Stimulated activated CD4-positive, alpha-beta T cell treated with anti-CD3 and anti-CD28 coated beads, TNF-alpha, amount 100 ng/mL, for 24 hours (primary cell): ENCODE data around the gene CFAP161.
"Not testable (repeated sequence)": the region's sequence is repeated elsewhere in the genome, so short reads cannot be mapped to it uniquely, and the experiment has no call there.

ENCODE experiments used
- DNase-seq, 3 experiments: peaks; one replicate each; pipeline ENCODE4 v3.0.0-alpha.2; 2020; ENCODE audit warnings: low read depth in 3 of 3

CFAP161 gene

GRCh38 chr15:81157939-81158223 is 23.8 kb downstream of the CFAP161 start:
- no peak for DNase-seq

- not testable (repeated sequence) for DNase-seq
Measured at GRCh38 chr15:81158561-81158960, 24.5 kb downstream of the CFAP161 start.

GRCh38 chr15:81160312-81161159 is 26.5 kb downstream of the CFAP161 start:
- no peak for DNase-seq

- DNase-seq, result no peak
Measured at GRCh38 chr15:81161160-81161673, 27.1 kb downstream of the CFAP161 start.

GRCh38 chr15:81161851-81162250 is 27.8 kb downstream of the CFAP161 start:
- peak in 1 of 3 experiments; percentile 5 for DNase-seq

GRCh38 chr15:81163961-81164800 is 30.1 kb downstream of the CFAP161 start:
- no peak for DNase-seq

- DNase-seq, result no peak
Measured at GRCh38 chr15:81165535-81165934, 31.5 kb downstream of the CFAP161 start.

GRCh38 chr15:81166636-81167305 is 32.7 kb downstream of the CFAP161 start:
- no peak for DNase-seq

GRCh38 chr15:81168131-81168526 is 34.1 kb downstream of the CFAP161 start:
- no peak for DNase-seq

GRCh38 chr15:81168644-81169043 is 34.6 kb downstream of the CFAP161 start:
- no peak for DNase-seq

GRCh38 chr15:81170511-81170910 is 36.4 kb downstream of the CFAP161 start:
- no peak for DNase-seq

GRCh38 chr15:81171286-81171685 is 37.2 kb downstream of the CFAP161 start:
- no peak for DNase-seq

GRCh38 chr15:81174125-81174791 is 40.2 kb downstream of the CFAP161 start:
- no peak for DNase-seq

- no peak for DNase-seq
Measured at GRCh38 chr15:81174792-81175327, 40.8 kb downstream of the CFAP161 start.

- DNase-seq, result no peak
Measured at GRCh38 chr15:81175496-81175895, 41.4 kb downstream of the CFAP161 start.

- DNase-seq, result no peak
Measured at GRCh38 chr15:81176291-81176893, 42.3 kb downstream of the CFAP161 start.

GRCh38 chr15:81178365-81178764 is 44.3 kb downstream of the CFAP161 start:
- no peak for DNase-seq

- DNase-seq, result no peak
Measured at GRCh38 chr15:81181220-81181619, 47.1 kb downstream of the CFAP161 start.

- no peak for DNase-seq
Measured at GRCh38 chr15:81182031-81182755, 48.1 kb downstream of the CFAP161 start.

- no peak for DNase-seq
Measured at GRCh38 chr15:81182756-81183438, 48.8 kb downstream of the CFAP161 start.
